Neural cell (in vitro differentiated cells): Measurements from ENCODE around the gene CRKL. TPM values are rescaled to one million over a fixed set of nuclear protein-coding genes. Genes with fewer than 3 reads are reported as not detected.

Source experiments
- H2AFZ ChIP-seq: fragments of 200-600, 300-800 bp; sonication (generic), shearing (Covaris generic); 2 replicates; pipeline ENCODE4 v1.6.0; 2014; ENCODE audit warnings: low read depth, mild to moderate bottlenecking, antibody characterized with exemption, low read length, moderate library complexity
- H3F3A ChIP-seq: fragments of 200-600 bp; shearing (Covaris generic); 2 replicates; pipeline ENCODE4 v1.6.1; 2016; ENCODE audit warnings: mild to moderate bottlenecking, moderate library complexity, mixed read lengths, antibody characterized with exemption, low read length; ENCODE audit not compliant: insufficient read depth, poor library complexity, severe bottlenecking
- H3K27ac ChIP-seq: fragments of 200-600, 300-800 bp; sonication (generic), shearing (Covaris generic); 2 replicates; pipeline ENCODE4 v1.5.1; 2014; ENCODE audit warnings: mild to moderate bottlenecking, low read length, moderate library complexity
- H3K27me3 ChIP-seq: fragments of 300-800, 200-600 bp; sonication (generic), shearing (Covaris generic); 2 replicates; pipeline ENCODE4 v1.6.0; 2014; ENCODE audit warnings: mild to moderate bottlenecking, low read depth, low read length, moderate library complexity; ENCODE audit not compliant: insufficient read depth
- H3K36me3 ChIP-seq: fragments of 300-800, 200-600 bp; sonication (generic), shearing (Covaris generic); 2 replicates; pipeline ENCODE4 v1.5.1; 2014; ENCODE audit warnings: mild to moderate bottlenecking, antibody characterized with exemption, low read length, moderate library complexity; ENCODE audit not compliant: insufficient read depth
- H3K4me2 ChIP-seq: fragments of 300-800, 200-600 bp; sonication (generic), shearing (Covaris generic); 2 replicates; pipeline ENCODE4 v1.6.0; 2014; ENCODE audit warnings: mild to moderate bottlenecking, low read length
- H3K4me3 ChIP-seq: fragments of 300-800, 200-600 bp; sonication (generic), shearing (Covaris generic); 2 replicates; pipeline ENCODE4 v1.5.1; 2014; ENCODE audit warnings: mild to moderate bottlenecking, low read length, moderate library complexity
- H3K79me2 ChIP-seq: fragments of 200-600 bp; shearing (Covaris generic); replicated peaks from 2 replicates; pipeline ENCODE4 v1.6.0; 2014; ENCODE audit warnings: mild to moderate bottlenecking, low read length, moderate library complexity; ENCODE audit not compliant: insufficient read depth
- H3K9ac ChIP-seq: fragments of 300-800, 200-600 bp; sonication (generic), shearing (Covaris generic); 2 replicates; pipeline ENCODE4 v1.6.1; 2016; ENCODE audit warnings: mild to moderate bottlenecking, low read length, mixed read lengths
- H3K9me2 ChIP-seq: fragments of 200-600 bp; shearing (Covaris generic); 2 replicates; pipeline ENCODE4 v1.6.1; 2016; ENCODE audit warnings: mild to moderate bottlenecking, low read length, mixed read lengths; ENCODE audit not compliant: insufficient read depth
- H3K9me3 ChIP-seq: fragments of 200-600, 300-800 bp; sonication (generic), shearing (Covaris generic); 2 replicates; pipeline ENCODE4 v1.6.1; 2016; ENCODE audit warnings: mild to moderate bottlenecking, mixed run types, low read length, moderate library complexity, mixed read lengths
- H4K20me1 ChIP-seq: fragments of 200-600 bp; shearing (Covaris generic); 2 replicates; pipeline ENCODE4 v1.6.1; 2016; ENCODE audit warnings: mild to moderate bottlenecking, mixed run types; ENCODE audit not compliant: insufficient read depth
- EP300 ChIP-seq: fragments of 450-650 bp; conservative IDR thresholded peaks from 2 replicates; pipeline ENCODE4 v1.6.1; 2014; ENCODE audit warnings: antibody characterized with exemption, mild to moderate bottlenecking, moderate library complexity; ENCODE audit not compliant: poor library complexity, severe bottlenecking
- EZH2 ChIP-seq: fragments of 200-600, 300-800 bp; shearing (Covaris generic), sonication (generic); IDR thresholded peaks from 2 replicates; pipeline ENCODE4 v1.6.1; 2014; ENCODE audit warnings: antibody characterized with exemption, low read length, borderline replicate concordance, mild to moderate bottlenecking; ENCODE audit not compliant: insufficient read depth, poor library complexity, severe bottlenecking
- MXI1 ChIP-seq: fragments of 450-650 bp; conservative IDR thresholded peaks from 2 replicates; pipeline ENCODE4 v1.6.1; 2014; ENCODE audit warnings: antibody characterized with exemption, mild to moderate bottlenecking; ENCODE audit not compliant: poor library complexity, severe bottlenecking
- POLR2AphosphoS5 ChIP-seq: IDR thresholded peaks from 2 replicates; pipeline ENCODE4 v1.6.1; 2012
- RAD21 ChIP-seq: fragments of 450-650 bp; conservative IDR thresholded peaks from 2 replicates; pipeline ENCODE4 v1.6.1; 2014; ENCODE audit warnings: antibody characterized with exemption, mild to moderate bottlenecking, moderate library complexity
- REST ChIP-seq: IDR thresholded peaks from 2 replicates; pipeline ENCODE4 v1.6.1; 2012; ENCODE audit warnings: borderline replicate concordance
- SMC3 ChIP-seq: fragments of 450-650 bp; conservative IDR thresholded peaks from 2 replicates; pipeline ENCODE4 v1.6.1; 2014; ENCODE audit warnings: antibody characterized with exemption, mild to moderate bottlenecking, moderate library complexity; ENCODE audit not compliant: poor library complexity
- TAF1 ChIP-seq: IDR thresholded peaks from 2 replicates; pipeline ENCODE4 v1.6.1; 2012; ENCODE audit warnings: low read depth
- polyA plus RNA-seq: library from polyadenylated mRNA; depleted of rRNA; stranded (reverse); fragments of >200 nt; gene quantifications from 2 replicates; pipeline ENCODE4 v1.2.3, GENCODE V29; 2014
- TF ChIP-seq, protein P1 (sequence below): fragments of 450-650 bp; IDR thresholded peaks from 2 replicates; pipeline ENCODE4 v1.5.1; 2014; ENCODE audit warnings: antibody characterized with exemption, mild to moderate bottlenecking, moderate library complexity; ENCODE audit not compliant: poor library complexity, severe bottlenecking

The CRKL gene
- polyA plus RNA-seq, 1 donor from 2014 or later: 46.8 TPM

DNA sequence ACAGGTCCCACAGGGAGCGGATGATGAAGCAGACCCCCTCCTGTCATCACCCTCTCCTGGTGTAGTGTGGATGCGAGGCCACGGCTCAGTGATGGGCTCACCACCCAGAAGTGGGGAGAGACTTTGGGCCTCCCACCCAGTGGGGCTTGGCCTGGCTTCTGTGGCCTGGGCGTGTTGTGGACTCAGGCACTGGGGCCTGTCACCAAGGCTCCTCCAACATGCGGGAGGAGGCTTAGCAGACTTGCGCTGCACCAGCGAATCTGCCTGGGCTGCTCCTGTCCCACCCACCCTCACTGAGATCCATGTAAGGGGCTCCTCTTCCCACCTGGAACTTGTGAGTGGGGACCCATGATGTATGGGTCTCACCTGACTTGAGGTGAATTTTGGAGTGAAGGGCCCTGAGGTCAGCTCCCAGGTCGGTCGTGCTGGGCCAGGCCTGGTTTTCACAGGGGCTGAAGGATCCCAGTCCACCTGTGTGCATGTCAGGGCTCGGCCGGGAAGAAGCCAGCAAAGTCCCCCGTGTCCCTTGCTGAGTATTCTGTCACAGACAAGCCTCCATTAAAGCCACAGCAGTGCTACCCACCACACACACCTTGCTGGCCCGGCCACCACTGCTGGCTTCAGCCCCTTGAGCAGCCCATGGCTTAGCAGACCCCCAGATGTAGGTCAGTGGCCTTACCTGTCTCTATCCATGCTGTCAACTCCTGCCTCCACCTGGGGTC, 80.5 kb downstream of the CRKL start:
- no peaks in the 10 kb centered on the region for H4K20me1 ChIP-seq
- H3K36me3 ChIP-seq: no peaks in the 10 kb centered on the region
- no peaks in the 10 kb centered on the region for H3K9me3 ChIP-seq

More for the DNA sequence above, 80.5 kb downstream of the CRKL start:
- H3K9me2 ChIP-seq: no peaks in the 10 kb centered on the region
- no peak overlapping the region for H3K4me2 ChIP-seq
- H3K27ac ChIP-seq: no peak overlapping the region
- no peak for TF ChIP-seq EZH2
- TF ChIP-seq, protein P1, sequence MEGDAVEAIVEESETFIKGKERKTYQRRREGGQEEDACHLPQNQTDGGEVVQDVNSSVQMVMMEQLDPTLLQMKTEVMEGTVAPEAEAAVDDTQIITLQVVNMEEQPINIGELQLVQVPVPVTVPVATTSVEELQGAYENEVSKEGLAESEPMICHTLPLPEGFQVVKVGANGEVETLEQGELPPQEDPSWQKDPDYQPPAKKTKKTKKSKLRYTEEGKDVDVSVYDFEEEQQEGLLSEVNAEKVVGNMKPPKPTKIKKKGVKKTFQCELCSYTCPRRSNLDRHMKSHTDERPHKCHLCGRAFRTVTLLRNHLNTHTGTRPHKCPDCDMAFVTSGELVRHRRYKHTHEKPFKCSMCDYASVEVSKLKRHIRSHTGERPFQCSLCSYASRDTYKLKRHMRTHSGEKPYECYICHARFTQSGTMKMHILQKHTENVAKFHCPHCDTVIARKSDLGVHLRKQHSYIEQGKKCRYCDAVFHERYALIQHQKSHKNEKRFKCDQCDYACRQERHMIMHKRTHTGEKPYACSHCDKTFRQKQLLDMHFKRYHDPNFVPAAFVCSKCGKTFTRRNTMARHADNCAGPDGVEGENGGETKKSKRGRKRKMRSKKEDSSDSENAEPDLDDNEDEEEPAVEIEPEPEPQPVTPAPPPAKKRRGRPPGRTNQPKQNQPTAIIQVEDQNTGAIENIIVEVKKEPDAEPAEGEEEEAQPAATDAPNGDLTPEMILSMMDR: no peak
- TF ChIP-seq EP300: no peak
- no peak for TF ChIP-seq TAF1
- TF ChIP-seq REST: no peak
- no peak for TF ChIP-seq SMC3
- TF ChIP-seq MXI1: no peak
- TF ChIP-seq POLR2AphosphoS5: no peak
- TF ChIP-seq RAD21: no peak
- H2AFZ ChIP-seq: no peak overlapping the region
- H3K27me3 ChIP-seq: no peaks in the 10 kb centered on the region
- no peaks in the 10 kb centered on the region for H3F3A ChIP-seq
- H3K79me2 ChIP-seq: peaks cover 3% of the 10 kb centered on the region
- H3K9ac ChIP-seq: no peak overlapping the region
- H3K4me3 ChIP-seq: no peak overlapping the region
